SK-N-SH treated with all-trans-retinoic acid at 6 μM for 48 hours (cell line): ENCODE data around the gene CCDC177.

Experiments
- ATAC-seq: fragments of 200-7000 bp; cut with Tn5 transposase; 3 replicates; pipeline ENCODE4 v1.9.1; 2020; ENCODE audit warnings: mild to moderate bottlenecking, moderate library complexity
- BACH2 ChIP-seq: fragments of 250-450 bp; sonication (Bioruptor Pico); IDR thresholded peaks from 2 replicates; pipeline ENCODE4 v1.9.0; 2021; ENCODE audit warnings: mild to moderate bottlenecking, borderline replicate concordance
- CREB5 ChIP-seq: fragments of 250-450 bp; sonication (Bioruptor Pico); IDR thresholded peaks from 2 replicates; pipeline ENCODE4 v1.5.1; 2020; ENCODE audit warnings: low read depth, mild to moderate bottlenecking, moderate library complexity
- CSDC2 ChIP-seq: fragments of 250-450 bp; sonication (Bioruptor Pico); IDR thresholded peaks from 2 replicates; pipeline ENCODE4 v1.5.0; 2020; ENCODE audit warnings: mild to moderate bottlenecking, moderate library complexity
- ESRRG ChIP-seq: fragments of 250-450 bp; sonication (Bioruptor Pico); IDR thresholded peaks from 2 replicates; pipeline ENCODE4 v1.6.1; 2021; ENCODE audit warnings: mild to moderate bottlenecking
- GLIS3 ChIP-seq: fragments of 250-450 bp; sonication (Bioruptor Pico); IDR thresholded peaks from 2 replicates; pipeline ENCODE4 v1.5.0; 2020; ENCODE audit warnings: mild to moderate bottlenecking, moderate library complexity
- ISL1 ChIP-seq: fragments of 250-450 bp; sonication (Bioruptor Pico); IDR thresholded peaks from 2 replicates; pipeline ENCODE4 v2.1.2; 2022; ENCODE audit warnings: mild to moderate bottlenecking, moderate library complexity
- OSR1 ChIP-seq: fragments of 250-450 bp; sonication (Bioruptor Pico); IDR thresholded peaks from 2 replicates; pipeline ENCODE4 v1.8.0; 2022; ENCODE audit warnings: moderate library complexity, mild to moderate bottlenecking, inconsistent platforms
- PATZ1 ChIP-seq: fragments of 250-450 bp; sonication (Bioruptor Pico); IDR thresholded peaks from 2 replicates; pipeline ENCODE4 v1.8.0; 2020; ENCODE audit warnings: mild to moderate bottlenecking, moderate library complexity, borderline replicate concordance
- PPARA ChIP-seq: fragments of 250-450 bp; sonication (Bioruptor Pico); IDR thresholded peaks from 2 replicates; pipeline ENCODE4 v1.5.0; 2020; ENCODE audit warnings: mild to moderate bottlenecking, borderline replicate concordance
- RARB ChIP-seq: fragments of 250-450 bp; sonication (Bioruptor Pico); IDR thresholded peaks from 2 replicates; pipeline ENCODE4 v1.8.0; 2021; ENCODE audit warnings: mild to moderate bottlenecking, moderate library complexity
- SNAI2 ChIP-seq: fragments of 250-450 bp; sonication (Bioruptor Pico); IDR thresholded peaks from 2 replicates; pipeline ENCODE4 v1.5.0; 2020; ENCODE audit warnings: mild to moderate bottlenecking, moderate library complexity
- TCF4 ChIP-seq: fragments of 250-450 bp; sonication (Bioruptor Pico); IDR thresholded peaks from 2 replicates; pipeline ENCODE4 v1.8.0; 2021; ENCODE audit warnings: mild to moderate bottlenecking, moderate library complexity, borderline replicate concordance
- TOX ChIP-seq: fragments of 250-450 bp; sonication (Bioruptor Pico); IDR thresholded peaks from 2 replicates; pipeline ENCODE4 v1.8.0; 2021; ENCODE audit warnings: mild to moderate bottlenecking, moderate library complexity, borderline replicate concordance
- ZC3H10 ChIP-seq: fragments of 250-450 bp; sonication (Bioruptor Pico); IDR thresholded peaks from 2 replicates; pipeline ENCODE4 v1.5.1; 2021; ENCODE audit warnings: mild to moderate bottlenecking, moderate library complexity
- ZFP3 ChIP-seq: fragments of 250-450 bp; sonication (Bioruptor Pico); IDR thresholded peaks from 2 replicates; pipeline ENCODE4 v1.5.0; 2020; ENCODE audit warnings: mild to moderate bottlenecking, moderate library complexity
- ZFP30 ChIP-seq: fragments of 450-650 bp; formaldehyde crosslinking; IDR thresholded peaks from 2 replicates; pipeline ENCODE4 v1.5.0; 2022; ENCODE audit warnings: mild to moderate bottlenecking, moderate library complexity
- ZNF565 ChIP-seq: fragments of 450-650 bp; formaldehyde crosslinking; conservative IDR thresholded peaks from 2 replicates; pipeline ENCODE4 v1.5.0; 2020; ENCODE audit warnings: low read depth, mild to moderate bottlenecking, moderate library complexity
- ZNF70 ChIP-seq: fragments of 450-650 bp; formaldehyde crosslinking; IDR thresholded peaks from 2 replicates; pipeline ENCODE4 v1.5.0; 2020; ENCODE audit warnings: mild to moderate bottlenecking, moderate library complexity
- ZNF8 ChIP-seq: fragments of 450-650 bp; formaldehyde crosslinking; IDR thresholded peaks from 2 replicates; pipeline ENCODE4 v1.5.0; 2020; ENCODE audit warnings: mild to moderate bottlenecking, moderate library complexity
- TF ChIP-seq, protein P1 (sequence below): fragments of 250-450 bp; sonication (Bioruptor Pico); IDR thresholded peaks from 2 replicates; pipeline ENCODE4 v1.5.1; 2021; ENCODE audit warnings: mild to moderate bottlenecking, moderate library complexity
- TF ChIP-seq, protein P2 (sequence below): fragments of 250-450 bp; sonication (Bioruptor Pico); IDR thresholded peaks from 2 replicates; pipeline ENCODE4 v1.8.0; 2021; ENCODE audit warnings: low read depth, mild to moderate bottlenecking, moderate library complexity, borderline replicate concordance

Gene CCDC177

GRCh38 chr14:69531135-69531534 lies 43.5 kb downstream of the CCDC177 start:
- TF ChIP-seq RARB (CRISPR knock-in tag) (no peak), BACH2 (CRISPR knock-in tag) (no peak), CSDC2 (CRISPR knock-in tag) (no peak), ZC3H10 (CRISPR knock-in tag) (no peak), ZNF565 (no peak), TOX (CRISPR knock-in tag) (no peak), ESRRG (CRISPR knock-in tag) (no peak), PATZ1 (CRISPR knock-in tag) (no peak), OSR1 (CRISPR knock-in tag) (no peak), CREB5 (no peak), ZFP30 (no peak), ZNF8 (no peak), SNAI2 (CRISPR knock-in tag) (no peak), GLIS3 (CRISPR knock-in tag) (no peak), PPARA (CRISPR knock-in tag) (no peak), ZNF70 (CRISPR knock-in tag) (no peak), ZFP3 (CRISPR knock-in tag) (no peak)
- TF ChIP-seq, protein P1, sequence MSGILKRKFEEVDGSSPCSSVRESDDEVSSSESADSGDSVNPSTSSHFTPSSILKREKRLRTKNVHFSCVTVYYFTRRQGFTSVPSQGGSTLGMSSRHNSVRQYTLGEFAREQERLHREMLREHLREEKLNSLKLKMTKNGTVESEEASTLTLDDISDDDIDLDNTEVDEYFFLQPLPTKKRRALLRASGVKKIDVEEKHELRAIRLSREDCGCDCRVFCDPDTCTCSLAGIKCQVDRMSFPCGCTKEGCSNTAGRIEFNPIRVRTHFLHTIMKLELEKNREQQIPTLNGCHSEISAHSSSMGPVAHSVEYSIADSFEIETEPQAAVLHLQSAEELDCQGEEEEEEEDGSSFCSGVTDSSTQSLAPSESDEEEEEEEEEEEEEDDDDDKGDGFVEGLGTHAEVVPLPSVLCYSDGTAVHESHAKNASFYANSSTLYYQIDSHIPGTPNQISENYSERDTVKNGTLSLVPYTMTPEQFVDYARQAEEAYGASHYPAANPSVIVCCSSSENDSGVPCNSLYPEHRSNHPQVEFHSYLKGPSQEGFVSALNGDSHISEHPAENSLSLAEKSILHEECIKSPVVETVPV (CRISPR knock-in tag), result no peak
- TF ChIP-seq, protein P2, sequence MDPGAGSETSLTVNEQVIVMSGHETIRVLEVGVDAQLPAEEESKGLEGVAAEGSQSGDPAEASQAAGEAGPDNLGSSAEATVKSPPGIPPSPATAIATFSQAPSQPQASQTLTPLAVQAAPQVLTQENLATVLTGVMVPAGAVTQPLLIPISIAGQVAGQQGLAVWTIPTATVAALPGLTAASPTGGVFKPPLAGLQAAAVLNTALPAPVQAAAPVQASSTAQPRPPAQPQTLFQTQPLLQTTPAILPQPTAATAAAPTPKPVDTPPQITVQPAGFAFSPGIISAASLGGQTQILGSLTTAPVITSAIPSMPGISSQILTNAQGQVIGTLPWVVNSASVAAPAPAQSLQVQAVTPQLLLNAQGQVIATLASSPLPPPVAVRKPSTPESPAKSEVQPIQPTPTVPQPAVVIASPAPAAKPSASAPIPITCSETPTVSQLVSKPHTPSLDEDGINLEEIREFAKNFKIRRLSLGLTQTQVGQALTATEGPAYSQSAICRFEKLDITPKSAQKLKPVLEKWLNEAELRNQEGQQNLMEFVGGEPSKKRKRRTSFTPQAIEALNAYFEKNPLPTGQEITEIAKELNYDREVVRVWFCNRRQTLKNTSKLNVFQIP (CRISPR knock-in tag), result no peak
- no peak for ATAC-seq

- TF ChIP-seq GLIS3 (CRISPR knock-in tag), result no peak
- no peak for TF ChIP-seq TOX (CRISPR knock-in tag)
- no peak for TF ChIP-seq ZC3H10 (CRISPR knock-in tag)
- TF ChIP-seq SNAI2 (CRISPR knock-in tag), result no peak
- TF ChIP-seq, protein P2 (CRISPR knock-in tag), result no peak
- TF ChIP-seq ZFP30, result no peak
- no peak for TF ChIP-seq ZFP3 (CRISPR knock-in tag)
- TF ChIP-seq TCF4 (CRISPR knock-in tag), result no peak
- TF ChIP-seq ISL1 (CRISPR knock-in tag), result no peak
- TF ChIP-seq ZNF8, result no peak
- no peak for TF ChIP-seq ZNF565
- no peak for TF ChIP-seq RARB (CRISPR knock-in tag)
- ATAC-seq, result no peak
These were observed 44.6 kb downstream of the CCDC177 start for GRCh38 chr14:69530095-69530494.

DNA sequence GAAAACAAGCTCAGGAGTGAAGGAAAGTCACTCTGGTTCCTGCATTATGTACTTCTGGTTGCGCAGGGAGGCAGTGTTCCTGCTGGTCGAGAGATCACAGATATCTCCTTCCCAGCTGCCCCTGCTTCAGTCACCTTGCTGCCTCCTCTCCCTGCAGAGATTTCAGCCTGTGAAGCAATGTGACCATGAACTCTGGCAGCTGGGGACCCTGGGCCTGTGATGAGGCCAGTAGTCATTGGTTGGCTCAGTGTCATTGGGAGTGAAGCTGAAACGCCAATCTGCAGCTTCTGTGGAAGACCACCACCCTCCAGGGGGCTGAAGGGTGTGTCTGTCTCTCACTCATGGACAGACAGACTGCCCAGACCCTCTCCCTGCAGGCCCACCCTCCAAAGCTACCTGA lies 45.1 kb downstream of the CCDC177 start:
- no peak for ATAC-seq
- no peak for TF ChIP-seq ESRRG (CRISPR knock-in tag)
- TF ChIP-seq CREB5, result no peak
- TF ChIP-seq, protein P2 (CRISPR knock-in tag), result no peak
